ENCODE results near the gene RSPO3.

RSPO3 gene

DNA sequence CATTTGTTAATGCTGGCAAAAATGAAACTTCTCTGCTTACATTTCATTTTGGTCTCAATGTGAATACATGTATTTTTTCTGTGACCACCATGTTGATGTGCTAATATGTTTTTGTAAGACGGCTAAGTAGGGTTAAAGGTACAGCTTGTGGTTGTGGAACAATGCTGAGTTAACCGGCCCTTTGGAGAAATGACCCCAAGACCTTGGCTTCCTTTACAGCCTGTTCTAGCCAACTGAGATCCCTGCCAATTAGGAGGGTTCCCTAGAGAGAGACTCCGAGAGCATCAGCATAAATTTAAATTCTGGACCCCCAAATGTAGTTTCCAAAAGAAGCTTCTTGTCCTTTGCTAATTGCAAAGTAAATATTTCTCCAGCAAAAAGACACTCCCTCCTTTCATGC lies 44.4 kb downstream of the RSPO3 start:
- TF ChIP-seq, protein P1, sequence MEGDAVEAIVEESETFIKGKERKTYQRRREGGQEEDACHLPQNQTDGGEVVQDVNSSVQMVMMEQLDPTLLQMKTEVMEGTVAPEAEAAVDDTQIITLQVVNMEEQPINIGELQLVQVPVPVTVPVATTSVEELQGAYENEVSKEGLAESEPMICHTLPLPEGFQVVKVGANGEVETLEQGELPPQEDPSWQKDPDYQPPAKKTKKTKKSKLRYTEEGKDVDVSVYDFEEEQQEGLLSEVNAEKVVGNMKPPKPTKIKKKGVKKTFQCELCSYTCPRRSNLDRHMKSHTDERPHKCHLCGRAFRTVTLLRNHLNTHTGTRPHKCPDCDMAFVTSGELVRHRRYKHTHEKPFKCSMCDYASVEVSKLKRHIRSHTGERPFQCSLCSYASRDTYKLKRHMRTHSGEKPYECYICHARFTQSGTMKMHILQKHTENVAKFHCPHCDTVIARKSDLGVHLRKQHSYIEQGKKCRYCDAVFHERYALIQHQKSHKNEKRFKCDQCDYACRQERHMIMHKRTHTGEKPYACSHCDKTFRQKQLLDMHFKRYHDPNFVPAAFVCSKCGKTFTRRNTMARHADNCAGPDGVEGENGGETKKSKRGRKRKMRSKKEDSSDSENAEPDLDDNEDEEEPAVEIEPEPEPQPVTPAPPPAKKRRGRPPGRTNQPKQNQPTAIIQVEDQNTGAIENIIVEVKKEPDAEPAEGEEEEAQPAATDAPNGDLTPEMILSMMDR (IDR thresholded peaks at IDR 0.05; ENCODE audit: low read depth, low read length, missing control alignments) = no peak

GRCh38 chr6:127164036-127164435 lies 45.6 kb downstream of the RSPO3 start:
- TF ChIP-seq, protein P1 (IDR thresholded peaks at IDR 0.05; ENCODE audit: low read depth, low read length, missing control alignments) = no peak
- in situ Hi-C loops (cut with HindIII; ENCODE audit: low sequenced_read_pairs) = no loop called here
- no peak overlapping the region for H3K4me3 ChIP-seq (ENCODE audit: low read depth, low read length)
- DNase-seq (ENCODE audit: low read depth) = no peak

More for the DNA sequence above, 44.4 kb downstream of the RSPO3 start:
- no peak overlapping the region for H3K4me3 ChIP-seq (ENCODE audit: low read depth, low read length)
- DNase-seq (ENCODE audit: low read depth) = peak; percentile 47
- in situ Hi-C loops (cut with HindIII; ENCODE audit: low sequenced_read_pairs) = no loop called here

DNA sequence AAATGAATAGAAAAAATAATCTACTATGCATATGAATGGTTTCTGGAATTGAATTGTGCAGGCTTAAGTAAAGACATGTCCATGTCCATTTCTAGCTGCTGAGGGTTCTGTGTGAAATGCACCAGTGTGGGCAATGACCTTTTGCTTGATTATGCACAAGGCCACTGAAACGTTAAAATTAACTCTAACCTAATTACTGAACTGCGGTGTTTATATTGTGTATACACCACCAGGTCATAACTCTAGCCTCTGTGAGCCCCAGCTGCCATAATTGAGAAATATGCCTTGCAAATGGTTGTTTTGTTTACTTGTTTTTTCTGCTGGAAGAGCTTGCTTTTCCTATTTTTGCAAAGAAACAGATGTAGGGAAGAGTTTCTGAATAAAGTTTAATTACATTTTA lies 46.1 kb downstream of the RSPO3 start:
- H3K4me3 ChIP-seq (ENCODE audit: low read depth, low read length) = no peak overlapping the region
- no peak for DNase-seq (ENCODE audit: low read depth)
- in situ Hi-C loops (cut with HindIII; ENCODE audit: low sequenced_read_pairs) = no loop called here
- TF ChIP-seq, protein P1 (IDR thresholded peaks at IDR 0.05; ENCODE audit: low read depth, low read length, missing control alignments) = no peak

DNA sequence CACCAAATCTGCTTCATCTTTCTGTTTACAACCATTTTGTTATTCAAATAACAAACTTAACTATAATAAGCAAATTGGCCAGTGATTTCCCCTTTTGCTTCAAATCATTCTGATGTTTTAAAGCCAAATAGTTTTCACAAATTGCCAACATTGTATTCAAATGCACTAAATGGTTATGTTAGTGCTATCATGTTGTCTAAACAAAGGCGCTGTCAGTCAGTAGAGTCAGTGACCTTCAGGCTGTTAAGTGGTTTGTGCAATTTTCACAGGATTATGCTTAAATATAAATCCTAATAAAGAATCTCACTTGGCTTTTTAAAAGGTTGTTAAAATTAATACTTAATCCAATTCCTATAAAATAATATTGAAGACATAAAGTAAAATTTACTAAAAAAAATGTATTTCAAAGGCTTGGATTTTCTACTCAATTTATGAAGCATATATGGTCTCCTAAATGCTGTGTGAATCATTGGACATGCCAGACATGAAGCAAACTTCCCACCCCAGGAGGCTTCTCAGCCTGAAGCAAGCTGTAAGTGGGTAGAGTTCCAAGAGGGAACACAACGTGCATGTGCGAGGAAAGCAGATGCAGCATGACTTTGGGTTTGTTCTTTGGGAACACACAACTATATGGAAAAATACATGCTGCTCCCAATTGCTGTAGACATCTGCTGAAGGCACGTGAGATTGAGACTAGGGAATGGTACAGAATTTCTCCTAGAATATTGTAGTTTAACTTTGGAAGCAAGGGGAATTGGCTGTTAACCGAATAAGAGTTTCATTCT lies 54.9 kb downstream of the RSPO3 start:
- H3K4me3 ChIP-seq (ENCODE audit: low read depth, low read length) = no peak overlapping the region
- no peak for DNase-seq (ENCODE audit: low read depth)
- in situ Hi-C loops (cut with HindIII; ENCODE audit: low sequenced_read_pairs) = no loop called here
- TF ChIP-seq, protein P1 (IDR thresholded peaks at IDR 0.05; ENCODE audit: low read depth, low read length, missing control alignments) = no peak

DNA sequence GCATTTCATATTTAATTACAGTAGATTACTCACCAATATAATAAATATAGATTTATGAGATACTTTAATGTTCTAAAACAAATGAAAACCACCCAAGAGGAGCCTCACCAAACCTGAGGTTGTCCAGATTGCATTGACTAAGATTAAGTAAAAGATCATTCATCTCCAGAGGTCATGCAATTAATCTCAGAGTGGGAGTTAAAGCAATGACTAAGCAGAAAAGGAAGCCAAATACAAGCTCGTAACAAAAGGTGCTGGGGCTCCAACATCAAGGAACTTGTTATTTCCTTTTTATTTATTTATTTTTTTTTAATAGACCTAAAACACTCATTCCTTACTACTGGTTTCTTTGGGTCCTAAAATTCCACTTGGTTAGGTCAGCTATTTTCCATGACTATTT lies 57.7 kb downstream of the RSPO3 start:
- no peak for DNase-seq (ENCODE audit: low read depth)
- TF ChIP-seq, protein P1 (IDR thresholded peaks at IDR 0.05; ENCODE audit: low read depth, low read length, missing control alignments) = no peak
- no peak overlapping the region for H3K4me3 ChIP-seq (ENCODE audit: low read depth, low read length)
- in situ Hi-C loops (cut with HindIII; ENCODE audit: low sequenced_read_pairs) = no loop called here

GRCh38 chr6:127177030-127177922 lies 58.8 kb downstream of the RSPO3 start:
- peak; percentile 51 for DNase-seq (ENCODE audit: low read depth)
- in situ Hi-C loops (cut with HindIII; ENCODE audit: low sequenced_read_pairs) = no loop called here
- TF ChIP-seq, protein P1 (IDR thresholded peaks at IDR 0.05; ENCODE audit: low read depth, low read length, missing control alignments) = no peak
- no peak overlapping the region for H3K4me3 ChIP-seq (ENCODE audit: low read depth, low read length)
